CD14-positive monocyte (primary cell): ENCODE measurements around the gene ARAP2. TPM values are rescaled to one million over a fixed set of nuclear protein-coding genes. Genes with fewer than 3 reads are reported as not detected.

Experiments
- DNase-seq, 3 donors: peaks; one replicate each; pipeline ENCODE4 v3.0.0-alpha.2; 2011 to 2022
- H2AFZ ChIP-seq: 2 replicates; pipeline ENCODE4 v1.6.0; 2012; ENCODE audit warnings: mild to moderate bottlenecking, low read depth, low read length, inconsistent platforms; ENCODE audit not compliant: insufficient read depth, poor library complexity, severe bottlenecking
- H3K27ac ChIP-seq, 2 donors: 1 replicate in 1 of 2; 2 replicates in 1 of 2; pipeline ENCODE4 v1.5.1; 2012 to 2013; ENCODE audit warnings: low read length in 2 of 2, control low read depth in 1 of 2, inconsistent platforms in 1 of 2, low read depth in 1 of 2, mild to moderate bottlenecking in 1 of 2
- H3K27me3 ChIP-seq, 2 donors: one replicate each; pipeline versions ENCODE4 v1.6.0 to v1.6.1; 2011 to 2013; ENCODE audit warnings: low read length in 2 of 2; ENCODE audit not compliant: control insufficient read depth in 2 of 2, insufficient read depth in 2 of 2
- H3K36me3 ChIP-seq, 2 donors: replicated peaks in 1 of 2; 1 replicate in 1 of 2; 2 replicates in 1 of 2; pipeline versions ENCODE4 v1.5.1 to v1.6.1; 2012 to 2013; ENCODE audit warnings: low read length in 2 of 2, control low read depth in 1 of 2, inconsistent platforms in 1 of 2, mild to moderate bottlenecking in 1 of 2; ENCODE audit not compliant: insufficient read depth in 2 of 2, control insufficient read depth in 1 of 2
- H3K4me1 ChIP-seq, 2 donors: 1 replicate in 1 of 2; 2 replicates in 1 of 2; pipeline versions ENCODE4 v1.5.1 to v1.6.1; 2012 to 2013; ENCODE audit warnings: low read length in 2 of 2, control low read depth in 1 of 2, inconsistent platforms in 1 of 2, mild to moderate bottlenecking in 1 of 2, moderate library complexity in 1 of 2; ENCODE audit not compliant: insufficient read depth in 2 of 2, control insufficient read depth in 1 of 2
- H3K4me2 ChIP-seq: replicated peaks from 2 replicates; pipeline ENCODE3; 2012; ENCODE audit warnings: low read length, moderate library complexity, mild to moderate bottlenecking; ENCODE audit not compliant: poor library complexity, severe bottlenecking; ENCODE audit errors: extremely low read depth
- H3K4me3 ChIP-seq, 3 experiments: fragments of 200-600 bp in 1 of 3; sonication (generic) in 1 of 3; replicated peaks in 1 of 3; 1 replicate in 2 of 3; 2 replicates in 1 of 3; pipeline ENCODE4 v1.5.1; 2011 to 2013; ENCODE audit warnings: low read length in 3 of 3, mild to moderate bottlenecking in 3 of 3, control low read depth in 2 of 3, low read depth in 2 of 3, inconsistent platforms in 1 of 3, moderate library complexity in 1 of 3
- H3K79me2 ChIP-seq: 2 replicates; pipeline ENCODE4 v1.6.0; 2012; ENCODE audit warnings: mild to moderate bottlenecking, control low read depth, inconsistent platforms, low read length, moderate library complexity; ENCODE audit not compliant: insufficient read depth
- H3K9ac ChIP-seq: 2 replicates; pipeline ENCODE4 v1.6.0; 2017; ENCODE audit warnings: low read length, mild to moderate bottlenecking; ENCODE audit not compliant: insufficient read depth, poor library complexity, severe bottlenecking
- H3K9me3 ChIP-seq, 2 donors: replicated peaks in 1 of 2; 1 replicate in 1 of 2; 2 replicates in 1 of 2; pipeline versions ENCODE4 v1.5.1 to v1.6.1; 2012 to 2013; ENCODE audit warnings: low read length in 2 of 2, control low read depth in 1 of 2; ENCODE audit not compliant: control insufficient read depth in 1 of 2, insufficient read depth in 1 of 2
- H4K20me1 ChIP-seq: 2 replicates; pipeline ENCODE4 v1.6.0; 2012; ENCODE audit warnings: mild to moderate bottlenecking, low read length, control low read depth, moderate library complexity; ENCODE audit not compliant: insufficient read depth
- H3K27ac Mint-ChIP-seq, 7 donors: one replicate each; pipeline ENCODE4 v1.8.0; 2020; ENCODE audit warnings: mild to moderate bottlenecking in 7 of 7, mixed read lengths in 7 of 7, moderate library complexity in 6 of 7, inconsistent platforms in 2 of 7
- H3K27me3 Mint-ChIP-seq, 3 donors: one replicate each; pipeline ENCODE4 v1.8.0; 2021 to 2022; ENCODE audit warnings: low read depth in 3 of 3, mild to moderate bottlenecking in 3 of 3, mixed read lengths in 3 of 3, moderate library complexity in 3 of 3, inconsistent platforms in 1 of 3
- H3K36me3 Mint-ChIP-seq, 2 donors: one replicate each; pipeline ENCODE4 v1.8.0; 2020; ENCODE audit warnings: mixed read lengths in 2 of 2, inconsistent platforms in 1 of 2, mild to moderate bottlenecking in 1 of 2
- H3K4me1 Mint-ChIP-seq: one replicate; pipeline ENCODE4 v1.8.0; 2020; ENCODE audit warnings: mild to moderate bottlenecking, mixed read lengths
- H3K4me3 Mint-ChIP-seq, 2 donors: one replicate each; pipeline ENCODE4 v1.8.0; 2020; ENCODE audit warnings: mild to moderate bottlenecking in 2 of 2, mixed read lengths in 2 of 2, moderate library complexity in 1 of 2
- H3K9me3 Mint-ChIP-seq, 7 donors: one replicate each; pipeline ENCODE4 v1.8.0; 2020 to 2022; ENCODE audit warnings: mixed read lengths in 7 of 7, mild to moderate bottlenecking in 6 of 7, moderate library complexity in 6 of 7, inconsistent platforms in 2 of 7
- CTCF ChIP-seq: fragments of 200-600 bp; IDR thresholded peaks from one replicate; pipeline ENCODE4 v1.8.0; 2022; ENCODE audit warnings: antibody characterized with exemption, mild to moderate bottlenecking
- WGBS: methylation state at CpG from one replicate; pipeline ENCODE4 v1.1.5; 2013; ENCODE audit warnings: missing lambda C conversion rate; ENCODE audit not compliant: insufficient coverage; 5-methylcytosine and 5-hydroxymethylcytosine counted together
- intact Hi-C, 2 donors: fragments of 100-400 bp; cut with micrococcal nuclease; formaldehyde crosslinking; loops; one replicate each; pipeline versions ENCODE4 v1.15.0 to v1.15.1; 2023
- polyA plus RNA-seq, 3 donors: library from polyadenylated mRNA; depleted of rRNA in 1 of 3; unstranded in 2 of 3; stranded (reverse) in 1 of 3; fragments of 300-500 nt in 2 of 3; fragments of >200 nt in 1 of 3; fragmentation: Illumina TruSeq in 2 of 3; gene quantifications; 1 replicate in 2 of 3; 2 replicates in 1 of 3; pipeline ENCODE4 v1.2.3, GENCODE V29; 2012 to 2021

ARAP2 gene
- polyA plus RNA-seq, 3 donors: 4.6 to 17.7 (median 5.6) TPM

GRCh38 chr4:36273276-36273675 is 29.0 kb upstream of the ARAP2 start:
- intact Hi-C loops: no loop called here
- Histone ChIP-seq H3K9me3 (no peaks in the 10 kb centered on the region), H3K36me3 (no peaks in the 10 kb centered on the region), H3K27ac (no peak overlapping the region), H4K20me1 (no peaks in the 10 kb centered on the region), H3K9ac (no peak overlapping the region), H3K79me2 (no peaks in the 10 kb centered on the region), H3K27me3 (no peaks in the 10 kb centered on the region), H3K4me3 (no peak overlapping the region), H3K4me1 (peaks cover 0 to 11% of the 10 kb centered on the region in 2 donors), H2AFZ (no peak overlapping the region), H3K4me2 (no peak overlapping the region)
- Mint-ChIP-seq H3K4me3 (no peak overlapping the region), H3K36me3 (no peaks in the 10 kb centered on the region), H3K4me1 (peaks cover 12% of the 10 kb centered on the region), H3K9me3 (no peaks in the 10 kb centered on the region), H3K27me3 (no peaks in the 10 kb centered on the region), H3K27ac (no peak overlapping the region)
- peak in 2 of 3 donors; percentile 16 to 44 for DNase-seq
- WGBS: no CpG with 5 or more reads among the region's 4 CpGs
- TF ChIP-seq CTCF: no peak

DNA sequence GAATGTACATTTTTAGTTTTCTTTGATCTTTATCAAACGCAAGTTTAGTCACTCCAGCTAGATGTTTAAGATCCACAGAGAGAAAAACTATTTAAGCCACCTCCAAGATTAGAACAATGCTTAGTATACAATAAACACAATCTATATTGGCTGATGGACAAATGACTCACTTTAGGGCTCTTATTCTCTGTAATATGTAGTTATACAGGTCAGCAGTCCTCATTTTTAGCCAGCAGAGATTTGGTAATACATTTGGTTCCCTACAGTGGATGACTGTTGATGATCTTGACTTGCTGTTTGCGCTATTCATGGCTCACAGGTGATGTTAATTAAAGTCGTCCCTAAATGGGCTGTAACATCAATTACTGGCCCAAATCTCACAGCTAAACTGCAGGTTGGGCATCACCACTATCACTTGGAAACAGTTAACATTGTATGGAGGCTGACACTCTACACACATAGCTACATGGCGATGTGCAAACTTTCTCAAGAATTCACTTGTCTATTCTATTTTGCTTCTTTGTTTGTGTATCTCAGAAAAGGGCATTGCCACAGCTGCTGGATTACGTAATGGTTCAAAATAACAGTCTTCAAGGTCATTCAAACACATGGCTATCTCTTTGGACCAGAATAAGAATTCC is 25.3 kb upstream of the ARAP2 start:
- H2AFZ ChIP-seq: no peak overlapping the region
- intact Hi-C loops: no loop called here
- no peaks in the 10 kb centered on the region for H3K27me3 Mint-ChIP-seq
- H3K9me3 Mint-ChIP-seq: peaks cover 0 to 2% (median 0%) of the 10 kb centered on the region in 7 donors
- no peaks in the 10 kb centered on the region for H4K20me1 ChIP-seq
- peak overlapping the region in 1 of 7 donors; percentile 30 for H3K27ac Mint-ChIP-seq
- TF ChIP-seq CTCF: no peak
- H3K79me2 ChIP-seq: no peaks in the 10 kb centered on the region
- H3K27me3 ChIP-seq: no peaks in the 10 kb centered on the region
- peaks cover 18 to 35% of the 10 kb centered on the region in 2 donors for H3K4me1 ChIP-seq
- 80% methylated on average over 1 of the region's 5 CpGs for WGBS
- H3K4me2 ChIP-seq: no peak overlapping the region
- H3K4me1 Mint-ChIP-seq: peaks cover 34% of the 10 kb centered on the region
- no peaks in the 10 kb centered on the region for H3K9me3 ChIP-seq
- no peak overlapping the region for H3K9ac ChIP-seq
- no peaks in the 10 kb centered on the region for H3K36me3 Mint-ChIP-seq
- H3K36me3 ChIP-seq: no peaks in the 10 kb centered on the region
- H3K4me3 ChIP-seq: no peak overlapping the region
- no peak for DNase-seq
- H3K27ac ChIP-seq: no peak overlapping the region
- no peak overlapping the region for H3K4me3 Mint-ChIP-seq
